Kidney (tissue), 14 donors: Measurements from ENCODE around the gene KRTAP10-10. TPM values are rescaled to one million over a fixed set of nuclear protein-coding genes. Genes with fewer than 3 reads are reported as not detected.

Experiments
- DNase-seq, 5 donors: peaks; one replicate each; pipeline ENCODE4 v3.0.0-alpha.2; 2013 to 2020
- FAIRE-seq: peaks from 2 replicates; lab custom pipeline; 2012; peaks lifted over from hg19 to GRCh38; lab: Jason Lieb, UNC
- H3K27ac ChIP-seq, 2 donors: one replicate each; pipeline ENCODE4 v1.7.0; 2013; ENCODE audit warnings: low read depth in 2 of 2, low read length in 2 of 2, inconsistent platforms in 1 of 2
- H3K27me3 ChIP-seq: one replicate; pipeline ENCODE4 v1.7.1; 2013; ENCODE audit warnings: low read length, inconsistent platforms; ENCODE audit not compliant: control insufficient read depth, insufficient read depth
- H3K36me3 ChIP-seq, 3 donors: one replicate each; pipeline versions ENCODE4 v1.7.0 to v1.7.1; 2013; ENCODE audit warnings: low read length in 3 of 3, control low read depth in 1 of 3, inconsistent platforms in 1 of 3; ENCODE audit not compliant: insufficient read depth in 3 of 3, control insufficient read depth in 2 of 3
- H3K4me1 ChIP-seq, 3 donors: one replicate each; pipeline versions ENCODE4 v1.7.0 to v1.7.1; 2013; ENCODE audit warnings: low read length in 3 of 3, inconsistent platforms in 1 of 3, low read depth in 1 of 3; ENCODE audit not compliant: control insufficient read depth in 2 of 3, insufficient read depth in 2 of 3
- H3K4me3 ChIP-seq, 3 donors: one replicate each; pipeline versions ENCODE4 v1.7.0 to v1.8.1; 2013; ENCODE audit warnings: low read length in 3 of 3, control low read depth in 1 of 3, inconsistent platforms in 1 of 3
- H3K9ac ChIP-seq, 3 donors: one replicate each; pipeline versions ENCODE4 v1.7.0 to v1.7.1; 2013; ENCODE audit warnings: low read length in 3 of 3, control low read depth in 1 of 3, inconsistent platforms in 1 of 3
- H3K9me3 ChIP-seq, 3 donors: one replicate each; pipeline versions ENCODE4 v1.7.0 to v1.7.1; 2013; ENCODE audit warnings: low read length in 3 of 3, control low read depth in 1 of 3, inconsistent platforms in 1 of 3; ENCODE audit not compliant: control insufficient read depth in 2 of 3, insufficient read depth in 1 of 3
- intact Hi-C: fragments of 100-400 bp; cut with DNase I; formaldehyde crosslinking; loops from one replicate; pipeline ENCODE4 v1.11.1; 2022
- polyA plus RNA-seq: library from polyadenylated mRNA; stranded (reverse); fragments of 350-450 nt; fragmentation: Illumina TruSeq; extraction: RNeasy Lipid Tissue Mini Kit (QIAGEN cat#74804); gene quantifications from one replicate; pipeline ENCODE4 v1.2.3, GENCODE V29; 2014; ENCODE audit warnings: low read depth, low replicate concordance; ENCODE audit not compliant: insufficient read depth
- total RNA-seq: library from RNA; stranded (reverse); fragmentation: NEBNext Ultra II Directional; extraction: Animal tissue kit (Norgen Biotek cat#: 25700); gene quantifications from one replicate; pipeline ENCODE4 v1.2.1, GENCODE V29; 2021
- TF ChIP-seq, protein P1 (sequence below): IDR thresholded peaks from 3 replicates; pipeline ENCODE4 v1.5.1; 2012; ENCODE audit warnings: mild to moderate bottlenecking, moderate library complexity, borderline replicate concordance; ENCODE audit not compliant: insufficient read depth; ENCODE audit errors: extremely low read depth
- donor health status: control.
- donor health status: control.
- donor health status: control.
- donor health status: control.
- donor health status: control.
- donor health status: DM: yes; HTN: yes; CAD: no.
- donor health status: Normal renal cell carcinoma (clear cell type).

The KRTAP10-10 gene
- total and polyA plus RNA-seq, 2 donors from 2014 or later: not detected

DNA sequence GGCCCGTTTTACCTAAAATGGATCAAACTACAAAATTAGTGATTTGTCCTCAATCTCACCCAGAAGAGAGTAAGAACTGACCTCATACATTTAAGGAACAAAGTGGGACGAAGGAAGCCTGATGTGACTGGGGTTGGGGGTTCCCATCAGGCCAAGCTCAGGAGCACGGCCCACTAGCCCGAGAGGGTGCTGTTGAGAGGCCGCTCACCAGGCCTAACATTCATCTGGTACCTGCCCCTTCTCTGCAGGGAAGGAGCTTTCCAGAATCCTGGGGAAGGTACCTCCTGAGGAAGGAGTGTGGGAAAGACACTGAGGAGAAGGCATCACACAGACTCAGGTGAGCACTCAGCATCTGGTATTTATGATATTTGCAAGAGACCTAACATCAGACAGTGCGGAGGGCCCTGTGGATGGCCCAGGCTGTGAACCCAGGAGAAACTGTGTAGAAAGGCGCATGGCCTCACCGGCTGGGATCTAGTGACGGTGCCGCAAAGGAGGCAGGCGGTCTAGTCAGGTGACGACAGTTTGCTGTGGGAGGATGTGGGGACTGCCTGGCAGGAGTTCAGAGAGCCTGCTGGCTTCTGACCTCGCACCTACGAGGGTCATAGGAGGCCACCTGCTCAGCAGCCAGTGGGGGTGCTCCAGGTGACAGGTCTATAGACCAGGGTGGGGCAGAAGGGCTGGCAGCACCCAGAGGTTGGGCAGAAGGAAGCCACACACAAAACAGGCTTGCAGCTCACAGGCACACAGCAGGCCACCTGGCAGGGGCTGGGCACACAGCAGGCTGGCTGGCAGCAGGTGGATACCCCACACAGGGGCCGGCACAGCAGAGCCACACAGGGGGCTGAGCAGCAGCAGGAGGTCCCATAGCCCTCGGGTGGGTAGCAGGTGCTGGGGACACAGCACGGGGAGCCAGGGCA, 16.8 kb downstream of the KRTAP10-10 start:
- peak in 1 of 5 donors; percentile 76 for DNase-seq
- H3K4me1 ChIP-seq: no peaks in the 10 kb centered on the region
- no peak overlapping the region for H3K27ac ChIP-seq
- FAIRE-seq: no peak
- no peaks in the 10 kb centered on the region for H3K27me3 ChIP-seq
- intact Hi-C loops: no loop called here
- no peaks in the 10 kb centered on the region for H3K36me3 ChIP-seq
- TF ChIP-seq, protein P1, sequence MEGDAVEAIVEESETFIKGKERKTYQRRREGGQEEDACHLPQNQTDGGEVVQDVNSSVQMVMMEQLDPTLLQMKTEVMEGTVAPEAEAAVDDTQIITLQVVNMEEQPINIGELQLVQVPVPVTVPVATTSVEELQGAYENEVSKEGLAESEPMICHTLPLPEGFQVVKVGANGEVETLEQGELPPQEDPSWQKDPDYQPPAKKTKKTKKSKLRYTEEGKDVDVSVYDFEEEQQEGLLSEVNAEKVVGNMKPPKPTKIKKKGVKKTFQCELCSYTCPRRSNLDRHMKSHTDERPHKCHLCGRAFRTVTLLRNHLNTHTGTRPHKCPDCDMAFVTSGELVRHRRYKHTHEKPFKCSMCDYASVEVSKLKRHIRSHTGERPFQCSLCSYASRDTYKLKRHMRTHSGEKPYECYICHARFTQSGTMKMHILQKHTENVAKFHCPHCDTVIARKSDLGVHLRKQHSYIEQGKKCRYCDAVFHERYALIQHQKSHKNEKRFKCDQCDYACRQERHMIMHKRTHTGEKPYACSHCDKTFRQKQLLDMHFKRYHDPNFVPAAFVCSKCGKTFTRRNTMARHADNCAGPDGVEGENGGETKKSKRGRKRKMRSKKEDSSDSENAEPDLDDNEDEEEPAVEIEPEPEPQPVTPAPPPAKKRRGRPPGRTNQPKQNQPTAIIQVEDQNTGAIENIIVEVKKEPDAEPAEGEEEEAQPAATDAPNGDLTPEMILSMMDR: no peak
- H3K4me3 ChIP-seq: no peak overlapping the region
- no peak overlapping the region for H3K9ac ChIP-seq
- H3K9me3 ChIP-seq: peaks cover 0 to 11% (median 4%) of the 10 kb centered on the region in 3 donors

DNA sequence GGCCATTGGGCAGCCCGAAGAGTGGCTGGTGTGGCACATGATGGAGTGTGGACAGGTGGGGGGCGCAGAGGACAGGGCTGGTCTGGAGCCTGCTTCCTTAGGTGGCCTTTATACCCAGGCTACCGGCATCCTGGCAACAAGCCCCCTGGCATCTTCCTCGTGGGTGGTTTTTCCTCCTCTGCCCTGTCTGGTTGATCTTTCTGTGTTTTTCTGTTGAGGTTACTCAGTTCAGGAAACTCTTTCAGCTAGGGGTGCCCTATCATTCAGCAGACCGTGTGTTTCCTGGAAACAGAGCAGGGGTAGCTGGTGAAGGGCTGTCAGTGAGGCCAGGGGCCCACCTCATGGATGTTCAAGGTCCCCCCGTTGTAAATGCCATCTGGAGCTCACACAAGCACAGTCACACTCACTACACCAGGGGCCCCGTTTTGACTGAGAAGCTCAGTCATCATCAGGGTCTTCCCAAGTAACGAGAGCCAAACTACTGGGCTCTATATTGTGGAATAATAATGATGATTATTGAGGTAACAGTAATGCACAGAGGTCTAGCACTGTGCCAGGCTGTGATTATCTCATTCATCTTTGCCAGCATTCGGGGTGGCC, 17.5 kb downstream of the KRTAP10-10 start, which contains the start of gene KRTAP12-4:
Gene KRTAP12-4, minus strand, starts transcription at position 84 of the 600 bp plus-strand sequence. Its CDS starts 45 bp downstream, at position 39.
- TF ChIP-seq, protein P1: no peak
- FAIRE-seq (no peak), DNase-seq (no peak)
- Histone ChIP-seq H3K27me3 (no peaks in the 10 kb centered on the region), H3K4me1 (no peaks in the 10 kb centered on the region), H3K4me3 (no peak within 1 kb of the TSS), H3K36me3 (no peaks in the 10 kb centered on the region), H3K9ac (no peak within 1 kb of the TSS), H3K9me3 (peaks cover 0 to 11% (median 4%) of the 10 kb centered on the region in 3 donors), H3K27ac (no peak within 1 kb of the TSS)
- intact Hi-C loops: no loop called here

DNA sequence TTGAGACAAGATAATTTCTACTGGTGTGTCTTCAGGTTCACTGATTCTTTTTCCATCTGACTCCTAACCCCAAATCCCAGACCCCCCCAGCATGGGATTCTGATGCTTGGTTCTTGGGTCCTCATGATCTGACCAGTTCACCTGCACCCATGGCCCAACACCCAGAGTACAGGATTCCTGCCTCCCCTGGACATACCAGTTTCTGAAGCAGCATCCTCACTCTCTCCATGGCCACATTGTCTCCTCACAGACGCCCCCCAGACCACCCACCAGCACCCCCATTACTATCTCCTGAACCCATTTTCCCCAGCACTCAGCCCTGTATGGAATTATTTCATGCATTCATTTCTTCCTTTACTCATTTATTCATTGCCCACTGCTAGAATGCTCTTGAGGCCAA, 19.7 kb downstream of the KRTAP10-10 start:
- Histone ChIP-seq H3K27ac (no peak overlapping the region), H3K9ac (no peak overlapping the region), H3K27me3 (no peaks in the 10 kb centered on the region), H3K36me3 (no peaks in the 10 kb centered on the region), H3K4me3 (no peak overlapping the region), H3K9me3 (peaks cover 0 to 11% (median 4%) of the 10 kb centered on the region in 3 donors), H3K4me1 (no peaks in the 10 kb centered on the region)
- TF ChIP-seq, protein P1: no peak
- intact Hi-C loops: no loop called here
- FAIRE-seq (no peak), DNase-seq (no peak)
